ENCODE measurements around the gene CHRNA10.

DNA sequence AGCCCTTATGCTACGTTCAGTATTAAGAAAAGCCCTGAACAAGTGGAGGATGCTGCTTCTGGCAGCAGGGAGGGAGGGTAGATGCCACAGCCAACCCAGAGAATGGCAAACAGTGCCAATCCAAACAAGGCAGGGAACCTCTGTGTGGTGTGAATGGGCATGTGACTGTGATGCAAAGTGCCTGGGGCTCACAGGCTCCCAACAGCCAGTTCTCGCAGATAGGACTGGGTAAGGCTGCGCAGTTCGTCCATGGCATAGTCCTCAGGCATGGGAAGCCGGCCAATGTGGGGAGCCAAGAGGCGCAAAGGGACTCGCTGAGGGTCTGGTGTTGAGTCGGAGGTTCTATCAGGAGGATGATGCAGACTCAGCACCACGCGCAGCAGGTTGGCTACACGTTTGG lies 4.8 kb upstream of the CHRNA10 start:
- TF ChIP-seq EZH2 (IDR thresholded peaks at IDR 0.05) (no peak), POLR2AphosphoS5 (IDR thresholded peaks at IDR 0.05; ENCODE audit: borderline replicate concordance, low read depth, low read length) (no peak), FOXP2 (optimal IDR thresholded peaks at IDR 0.05; ENCODE audit: control extremely low read depth, extremely low read length, insufficient read depth) (no peak)

Measured in SK-N-MC (cell line).